HG02840 (cell line): Measurements from ENCODE around the gene MLLT3.
A peak's percentile ranks its signal among the peaks of the same experiment; 100 is the strongest.

Experiments
- ATAC-seq: cut with Tn5 transposase; IDR thresholded peaks from one replicate; pipeline ENCODE4 v1.9.1; 2021; ENCODE audit warnings: mild to moderate bottlenecking, moderate library complexity, moderate number of reproducible peaks; ENCODE audit not compliant: unreplicated experiment, low FRiP score

MLLT3 gene

GRCh38 chr9:20395651-20396050 is 226.6 kb downstream of the MLLT3 start:
- no peak for ATAC-seq

- ATAC-seq: no peak
These were observed 227.3 kb downstream of the MLLT3 start for GRCh38 chr9:20394969-20395368.

- ATAC-seq: no peak
These were observed 231.1 kb downstream of the MLLT3 start for GRCh38 chr9:20391208-20391607.

GRCh38 chr9:20390400-20390799 is 231.9 kb downstream of the MLLT3 start:
- ATAC-seq: no peak

- no peak for ATAC-seq
These were observed 235.2 kb downstream of the MLLT3 start for GRCh38 chr9:20387062-20387461.

- no peak for ATAC-seq
These were observed 237.7 kb downstream of the MLLT3 start for GRCh38 chr9:20384642-20385041.

GRCh38 chr9:20382460-20383071 is 239.7 kb downstream of the MLLT3 start:
- ATAC-seq: peak; percentile 57

- no peak for ATAC-seq
These were observed 241.8 kb downstream of the MLLT3 start for GRCh38 chr9:20380546-20380945.

- ATAC-seq: no peak
These were observed 242.5 kb downstream of the MLLT3 start for GRCh38 chr9:20379804-20380225.

- ATAC-seq: no peak
These were observed 243.4 kb downstream of the MLLT3 start for GRCh38 chr9:20378851-20379250.

- no peak for ATAC-seq
These were observed 244.5 kb downstream of the MLLT3 start for GRCh38 chr9:20377790-20378189.

GRCh38 chr9:20376731-20377375 is 245.4 kb downstream of the MLLT3 start:
- ATAC-seq: no peak

GRCh38 chr9:20376042-20376441 is 246.3 kb downstream of the MLLT3 start:
- no peak for ATAC-seq

GRCh38 chr9:20373263-20373662 is 249.0 kb downstream of the MLLT3 start:
- ATAC-seq: no peak

- no peak for ATAC-seq
These were observed 252.9 kb downstream of the MLLT3 start for GRCh38 chr9:20369391-20369790.

- no peak for ATAC-seq
These were observed 254.4 kb downstream of the MLLT3 start for GRCh38 chr9:20367855-20368254.

- no peak for ATAC-seq
These were observed 257.3 kb downstream of the MLLT3 start for GRCh38 chr9:20364959-20365358.

- no peak for ATAC-seq
These were observed 259.1 kb downstream of the MLLT3 start for GRCh38 chr9:20363233-20363632.

- ATAC-seq: no peak
These were observed 260.4 kb downstream of the MLLT3 start for GRCh38 chr9:20361656-20362570.

- ATAC-seq: no peak
These were observed 261.1 kb downstream of the MLLT3 start for GRCh38 chr9:20361229-20361628.

- ATAC-seq: no peak
These were observed 264.1 kb downstream of the MLLT3 start for GRCh38 chr9:20358207-20358606.
